Measurements from ENCODE around the gene ATL2.
"Not testable (repeated sequence)": the region's sequence is repeated elsewhere in the genome, so short reads cannot be mapped to it uniquely, and the experiment has no call there.

ATL2 gene

DNA sequence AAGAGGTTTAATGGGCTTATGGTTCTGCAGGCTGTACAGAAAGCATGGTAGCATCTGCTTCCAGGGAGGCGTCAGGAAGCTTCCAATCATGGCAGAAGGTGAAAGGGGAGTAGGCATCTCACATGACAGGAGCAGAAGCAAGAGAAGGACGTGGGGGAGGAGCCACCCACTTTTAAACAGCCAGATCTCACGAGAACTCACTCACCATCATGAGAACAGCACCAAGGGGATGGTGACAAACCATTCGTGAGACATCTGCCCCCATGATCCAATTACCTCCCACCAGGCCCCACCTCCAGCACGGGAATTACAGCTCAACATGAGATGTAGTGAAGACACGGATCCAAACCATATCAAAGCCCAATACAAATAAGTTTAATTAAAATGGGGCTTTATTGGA is 113.8 kb downstream of the ATL2 start:
- no peak for DNase-seq (ENCODE audit: low spot score)
- TF ChIP-seq, protein P1, sequence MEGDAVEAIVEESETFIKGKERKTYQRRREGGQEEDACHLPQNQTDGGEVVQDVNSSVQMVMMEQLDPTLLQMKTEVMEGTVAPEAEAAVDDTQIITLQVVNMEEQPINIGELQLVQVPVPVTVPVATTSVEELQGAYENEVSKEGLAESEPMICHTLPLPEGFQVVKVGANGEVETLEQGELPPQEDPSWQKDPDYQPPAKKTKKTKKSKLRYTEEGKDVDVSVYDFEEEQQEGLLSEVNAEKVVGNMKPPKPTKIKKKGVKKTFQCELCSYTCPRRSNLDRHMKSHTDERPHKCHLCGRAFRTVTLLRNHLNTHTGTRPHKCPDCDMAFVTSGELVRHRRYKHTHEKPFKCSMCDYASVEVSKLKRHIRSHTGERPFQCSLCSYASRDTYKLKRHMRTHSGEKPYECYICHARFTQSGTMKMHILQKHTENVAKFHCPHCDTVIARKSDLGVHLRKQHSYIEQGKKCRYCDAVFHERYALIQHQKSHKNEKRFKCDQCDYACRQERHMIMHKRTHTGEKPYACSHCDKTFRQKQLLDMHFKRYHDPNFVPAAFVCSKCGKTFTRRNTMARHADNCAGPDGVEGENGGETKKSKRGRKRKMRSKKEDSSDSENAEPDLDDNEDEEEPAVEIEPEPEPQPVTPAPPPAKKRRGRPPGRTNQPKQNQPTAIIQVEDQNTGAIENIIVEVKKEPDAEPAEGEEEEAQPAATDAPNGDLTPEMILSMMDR (IDR thresholded peaks at IDR 0.05; ENCODE audit: borderline replicate concordance, control extremely low read depth, extremely low read depth, insufficient read depth, missing control alignments), result no peak
- in situ Hi-C loops (cut with MboI; ENCODE audit: low sequenced_read_pairs, unreplicated experiment), result loop anchor here (10.0 kb wide), 1 partner anchor 868 kb away; no protein-coding TSS in a partner anchor

DNA sequence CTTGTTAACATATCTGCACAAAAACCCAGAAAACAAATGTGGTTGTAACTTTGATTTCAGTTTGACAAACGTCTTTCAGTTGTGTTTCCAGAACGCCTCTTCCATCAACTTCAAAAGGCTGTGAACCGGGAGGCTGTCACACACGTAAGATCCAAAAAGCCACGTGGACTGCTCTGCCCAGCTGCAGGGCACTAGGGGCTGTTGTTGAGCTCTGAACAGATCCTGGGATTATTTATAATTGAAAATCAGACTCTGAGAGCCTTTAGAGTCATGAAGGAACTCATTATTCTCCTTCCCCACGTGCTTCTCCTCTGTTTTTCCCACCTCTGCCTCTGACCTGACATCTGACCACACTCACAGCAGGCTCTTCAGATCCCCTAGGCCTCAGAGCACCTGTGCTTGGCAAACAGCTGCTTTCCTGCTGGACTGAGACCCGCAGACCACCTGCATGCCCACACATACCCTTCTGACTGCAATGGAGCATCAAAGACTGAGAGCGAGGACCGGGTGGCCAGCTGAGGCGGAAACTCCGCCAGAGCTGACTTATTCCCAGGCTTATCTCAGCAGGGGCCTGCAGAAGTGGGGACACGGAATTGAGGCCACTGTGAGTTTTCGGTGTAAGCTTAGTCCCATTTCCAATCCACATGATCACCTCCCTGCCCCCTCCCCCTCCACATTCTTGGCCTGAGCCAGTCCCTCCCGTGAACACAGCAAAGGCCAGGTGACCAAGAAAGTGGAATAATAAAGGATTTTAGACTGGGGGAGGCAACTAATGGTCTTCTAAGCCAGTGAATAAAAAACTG is 114.8 kb downstream of the ATL2 start:
- DNase-seq (ENCODE audit: low spot score), result peak; percentile 45
- in situ Hi-C loops (cut with MboI; ENCODE audit: low sequenced_read_pairs, unreplicated experiment), result loop anchor here (10.0 kb wide), 1 partner anchor 867 kb away; no protein-coding TSS in a partner anchor
- TF ChIP-seq, protein P1 (IDR thresholded peaks at IDR 0.05; ENCODE audit: borderline replicate concordance, control extremely low read depth, extremely low read depth, insufficient read depth, missing control alignments), result peak; percentile 19

GRCh38 chr2:38261569-38262068 is 115.5 kb downstream of the ATL2 start:
- in situ Hi-C loops (cut with MboI; ENCODE audit: low sequenced_read_pairs, unreplicated experiment), result loop anchor here (10.0 kb wide), 1 partner anchor 867 kb away; no protein-coding TSS in a partner anchor
- TF ChIP-seq, protein P1 (IDR thresholded peaks at IDR 0.05; ENCODE audit: borderline replicate concordance, control extremely low read depth, extremely low read depth, insufficient read depth, missing control alignments), result no peak
- DNase-seq (ENCODE audit: low spot score), result no peak

GRCh38 chr2:38260972-38261371 is 116.1 kb downstream of the ATL2 start:
- in situ Hi-C loops (cut with MboI; ENCODE audit: low sequenced_read_pairs, unreplicated experiment), result loop anchor here (10.0 kb wide), 1 partner anchor 866 kb away; no protein-coding TSS in a partner anchor
- no peak for DNase-seq (ENCODE audit: low spot score)
- TF ChIP-seq, protein P1 (IDR thresholded peaks at IDR 0.05; ENCODE audit: borderline replicate concordance, control extremely low read depth, extremely low read depth, insufficient read depth, missing control alignments), result no peak

DNA sequence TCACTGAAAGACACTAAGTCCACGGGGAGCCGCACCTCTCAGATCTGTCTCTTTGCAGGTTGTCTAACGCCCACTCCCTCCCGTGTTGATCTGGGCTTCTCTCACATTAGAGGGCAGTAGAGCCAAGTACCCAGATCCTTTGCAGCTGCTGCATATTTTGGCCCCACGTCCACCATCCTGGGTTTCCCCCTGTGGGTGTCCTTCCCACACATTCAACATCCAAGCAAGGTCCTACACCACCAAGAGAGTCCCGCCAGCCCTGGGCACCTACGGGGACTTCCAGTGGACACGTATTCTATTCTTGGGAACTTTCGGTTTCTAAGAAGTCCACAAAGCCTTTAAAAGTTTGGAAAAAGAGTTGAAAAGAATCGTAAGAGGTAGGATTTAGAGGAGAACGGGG is 116.6 kb downstream of the ATL2 start:
- in situ Hi-C loops (cut with MboI; ENCODE audit: low sequenced_read_pairs, unreplicated experiment), result loop anchor here (10.0 kb wide), 1 partner anchor 866 kb away; no protein-coding TSS in a partner anchor
- TF ChIP-seq, protein P1 (IDR thresholded peaks at IDR 0.05; ENCODE audit: borderline replicate concordance, control extremely low read depth, extremely low read depth, insufficient read depth, missing control alignments), result peak; percentile 10
- peak; percentile 41 for DNase-seq (ENCODE audit: low spot score)

GRCh38 chr2:38259311-38259710 is 117.8 kb downstream of the ATL2 start:
- in situ Hi-C loops (cut with MboI; ENCODE audit: low sequenced_read_pairs, unreplicated experiment), result no loop called here
- TF ChIP-seq, protein P1 (IDR thresholded peaks at IDR 0.05; ENCODE audit: borderline replicate concordance, control extremely low read depth, extremely low read depth, insufficient read depth, missing control alignments), result no peak
- DNase-seq (ENCODE audit: low spot score), result no peak

DNA sequence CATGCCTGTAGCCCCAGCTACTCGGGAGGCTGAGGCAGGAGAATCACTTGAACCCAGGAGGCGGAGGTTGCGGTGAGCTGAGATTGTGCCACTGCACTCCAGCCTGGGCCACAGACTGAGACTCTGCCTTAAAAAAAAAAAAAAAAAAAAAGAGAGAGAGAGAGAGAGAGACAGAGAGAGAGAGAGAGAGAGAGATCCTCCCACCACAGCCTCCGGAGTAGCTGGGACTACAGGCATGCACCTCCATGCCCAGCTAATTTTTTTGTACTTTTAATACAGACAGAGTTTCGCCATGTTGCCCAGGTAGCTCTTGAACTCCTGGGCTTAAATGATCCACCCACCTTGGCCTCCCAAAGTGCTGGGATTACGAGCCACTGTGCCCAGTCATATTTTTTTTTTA is 119.4 kb downstream of the ATL2 start:
- in situ Hi-C loops (cut with MboI; ENCODE audit: low sequenced_read_pairs, unreplicated experiment); DNase-seq (ENCODE audit: low spot score): not testable (repeated sequence)
